K562 treated with DMSO at 1 percent for 48 hours (cell line): ENCODE measurements around the gene DIS3. TPM values are rescaled to one million over a fixed set of nuclear protein-coding genes. Genes with fewer than 3 reads are reported as not detected.

Source experiments
- total RNA-seq: library from RNA; unstranded; fragments of 300-600 nt; gene quantifications from 2 replicates; pipeline ENCODE4 v1.2.3, GENCODE V29; 2022; ENCODE audit warnings: low replicate concordance; ENCODE audit errors: extremely low read depth

Gene DIS3, protein sequence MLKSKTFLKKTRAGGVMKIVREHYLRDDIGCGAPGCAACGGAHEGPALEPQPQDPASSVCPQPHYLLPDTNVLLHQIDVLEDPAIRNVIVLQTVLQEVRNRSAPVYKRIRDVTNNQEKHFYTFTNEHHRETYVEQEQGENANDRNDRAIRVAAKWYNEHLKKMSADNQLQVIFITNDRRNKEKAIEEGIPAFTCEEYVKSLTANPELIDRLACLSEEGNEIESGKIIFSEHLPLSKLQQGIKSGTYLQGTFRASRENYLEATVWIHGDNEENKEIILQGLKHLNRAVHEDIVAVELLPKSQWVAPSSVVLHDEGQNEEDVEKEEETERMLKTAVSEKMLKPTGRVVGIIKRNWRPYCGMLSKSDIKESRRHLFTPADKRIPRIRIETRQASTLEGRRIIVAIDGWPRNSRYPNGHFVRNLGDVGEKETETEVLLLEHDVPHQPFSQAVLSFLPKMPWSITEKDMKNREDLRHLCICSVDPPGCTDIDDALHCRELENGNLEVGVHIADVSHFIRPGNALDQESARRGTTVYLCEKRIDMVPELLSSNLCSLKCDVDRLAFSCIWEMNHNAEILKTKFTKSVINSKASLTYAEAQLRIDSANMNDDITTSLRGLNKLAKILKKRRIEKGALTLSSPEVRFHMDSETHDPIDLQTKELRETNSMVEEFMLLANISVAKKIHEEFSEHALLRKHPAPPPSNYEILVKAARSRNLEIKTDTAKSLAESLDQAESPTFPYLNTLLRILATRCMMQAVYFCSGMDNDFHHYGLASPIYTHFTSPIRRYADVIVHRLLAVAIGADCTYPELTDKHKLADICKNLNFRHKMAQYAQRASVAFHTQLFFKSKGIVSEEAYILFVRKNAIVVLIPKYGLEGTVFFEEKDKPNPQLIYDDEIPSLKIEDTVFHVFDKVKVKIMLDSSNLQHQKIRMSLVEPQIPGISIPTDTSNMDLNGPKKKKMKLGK
- not detected in 2 replicates for total RNA-seq

DNA sequence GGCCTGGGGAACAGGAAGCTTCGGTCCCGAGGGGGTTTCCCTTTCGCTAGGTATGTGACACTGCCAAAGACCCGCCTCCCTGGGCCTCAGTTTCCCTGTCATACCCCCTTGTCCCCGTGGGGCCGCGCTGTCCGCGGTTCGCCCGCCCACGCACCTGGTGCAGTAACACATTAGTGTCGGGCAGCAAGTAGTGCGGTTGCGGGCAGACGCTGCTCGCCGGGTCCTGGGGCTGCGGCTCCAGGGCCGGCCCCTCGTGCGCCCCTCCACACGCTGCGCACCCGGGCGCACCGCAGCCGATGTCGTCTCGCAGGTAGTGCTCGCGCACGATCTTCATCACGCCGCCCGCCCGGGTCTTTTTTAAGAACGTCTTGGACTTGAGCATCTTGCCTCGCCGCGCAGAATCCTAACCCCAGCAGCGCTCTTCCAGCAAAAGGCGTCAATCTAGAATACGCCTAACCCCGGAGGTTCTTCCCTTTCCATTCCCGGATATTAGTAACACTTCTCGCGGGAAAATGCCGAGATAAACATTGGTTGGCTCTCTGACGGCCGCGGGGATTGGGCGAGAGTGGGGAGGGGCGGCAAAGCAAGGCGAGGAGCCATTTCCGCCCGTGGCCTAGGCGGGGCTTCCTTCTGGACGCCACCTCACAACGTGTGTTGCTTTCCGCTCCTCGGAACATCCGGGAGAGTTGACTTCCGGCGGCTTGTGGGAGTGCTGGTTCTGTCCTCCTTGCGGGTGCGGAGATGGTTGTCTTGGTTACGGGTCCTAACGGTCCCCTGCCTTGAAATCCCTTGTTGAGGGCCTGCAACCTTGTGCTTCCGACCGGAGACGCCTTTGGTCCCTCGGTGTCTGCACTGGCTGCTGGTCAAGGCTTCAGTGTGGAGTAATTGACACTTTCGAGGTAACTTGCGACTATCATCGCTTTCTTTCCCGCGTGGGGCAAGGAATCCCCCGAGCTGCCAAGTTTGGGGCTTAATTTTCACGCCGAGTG, at the start of gene DIS3, which contains the start of gene PIBF1:
Gene DIS3 (minus strand): TSS at position 450 of the 989 bp plus-strand sequence. CDS start 68 bp downstream, at position 382.
Gene PIBF1 (plus strand): TSS at position 683 of the 989 bp plus-strand sequence. CDS start 1,337 bp downstream, outside the sequence.

GRCh38 chr13:72727417-72728289, 54.0 kb downstream of the DIS3 start, which contains the start of the genes BORA and MZT1:
BORA (plus strand) TSS chr13:72727923; CDS start chr13:72728941, 1,018 bp downstream.
MZT1 (minus strand) TSS chr13:72727629; CDS start chr13:72727602, 27 bp downstream.

Other genes with a start within 250 kb of the DIS3 start
- gene MZT1, start 54.3 kb downstream of the DIS3 start, total RNA-seq, result not detected in 2 replicates
- not detected in 2 replicates for gene BORA, start 54.0 kb downstream of the DIS3 start, total RNA-seq
- gene PIBF1, start 233 bp upstream of the DIS3 start, total RNA-seq, result not detected in 2 replicates